ENCODE results near the gene CAV1.

- TF ChIP-seq CTCF (IDR thresholded peaks at IDR 0.05) = no peak
- TF ChIP-seq POLR2A (IDR thresholded peaks at IDR 0.05) = no peak
Measured at GRCh38 chr7:116546054-116546453, 21.2 kb downstream of the CAV1 start.
